ENCODE measurements around the gene TGM4. TPM values are rescaled to one million over a fixed set of nuclear protein-coding genes. Genes with fewer than 3 reads are reported as not detected.

The TGM4 gene
- total and polyA plus RNA-seq, 2 experiments from 2014 or later, result not detected

DNA sequence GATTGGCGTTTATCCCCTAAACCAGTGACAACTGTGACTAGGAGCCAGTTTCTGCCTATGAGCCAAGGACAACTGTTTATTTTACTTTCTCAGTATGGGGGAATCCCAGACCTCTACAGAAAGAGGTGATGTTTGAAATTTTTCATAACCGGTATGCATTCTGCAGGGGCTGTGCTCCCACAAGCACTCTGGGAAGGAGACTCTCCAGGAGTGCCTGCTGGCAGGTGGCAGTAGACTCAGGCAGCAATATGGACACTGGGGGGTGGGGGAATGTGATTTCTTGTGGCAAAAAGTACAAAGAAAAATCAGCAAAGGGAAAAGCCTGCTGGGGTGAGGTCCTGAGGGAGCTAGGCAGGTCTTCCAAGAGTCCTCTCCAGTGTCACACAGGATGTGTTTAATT lies 5.9 kb downstream of the TGM4 start:
- Histone ChIP-seq H3K79me2 (replicated peaks; ENCODE audit: insufficient read depth) (no peaks in the 10 kb centered on the region), H3K9me2 (ENCODE audit: insufficient read depth) (no peaks in the 10 kb centered on the region), H3K27ac (ENCODE audit: low read depth) (no peak overlapping the region), H3K36me3 (ENCODE audit: insufficient read depth) (no peaks in the 10 kb centered on the region), H3K4me1 (ENCODE audit: insufficient read depth) (no peaks in the 10 kb centered on the region; the same call in 1 of the 2 replicates), H2AFZ (no peak overlapping the region), H3K27me3 (ENCODE audit: insufficient read depth) (no peaks in the 10 kb centered on the region), H4K20me1 (replicated peaks; ENCODE audit: insufficient read depth) (no peaks in the 10 kb centered on the region), H3K4me2 (no peak overlapping the region), H3F3A (replicated peaks; ENCODE audit: low read depth) (no peaks in the 10 kb centered on the region), H3K4me3 (no peak overlapping the region)
- DNase-seq (ENCODE audit: low spot score) (no peak), ATAC-seq (no peak)
- Mint-ChIP-seq H3K9me3 (peaks cover 9% of the 10 kb centered on the region; the same call in 2 of the 3 replicates), H3K36me3 (ENCODE audit: low read depth) (no peaks in the 10 kb centered on the region), H3K27me3 (ENCODE audit: insufficient read depth, low read depth, poor library complexity) (no peaks in the 10 kb centered on the region), H3K4me3 (no peak overlapping the region), H3K4me1 (peaks cover 4% of the 10 kb centered on the region; the same call in 2 of the 3 replicates), H3K27ac (no peak overlapping the region)
- TF ChIP-seq, protein P1, sequence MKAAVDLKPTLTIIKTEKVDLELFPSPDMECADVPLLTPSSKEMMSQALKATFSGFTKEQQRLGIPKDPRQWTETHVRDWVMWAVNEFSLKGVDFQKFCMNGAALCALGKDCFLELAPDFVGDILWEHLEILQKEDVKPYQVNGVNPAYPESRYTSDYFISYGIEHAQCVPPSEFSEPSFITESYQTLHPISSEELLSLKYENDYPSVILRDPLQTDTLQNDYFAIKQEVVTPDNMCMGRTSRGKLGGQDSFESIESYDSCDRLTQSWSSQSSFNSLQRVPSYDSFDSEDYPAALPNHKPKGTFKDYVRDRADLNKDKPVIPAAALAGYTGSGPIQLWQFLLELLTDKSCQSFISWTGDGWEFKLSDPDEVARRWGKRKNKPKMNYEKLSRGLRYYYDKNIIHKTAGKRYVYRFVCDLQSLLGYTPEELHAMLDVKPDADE (IDR thresholded peaks at IDR 0.05), result no peak
- TF ChIP-seq JUNB (IDR thresholded peaks at IDR 0.05; ENCODE audit: unreplicated experiment) (no peak), STAT1 (IDR thresholded peaks at IDR 0.05; ENCODE audit: unreplicated experiment) (no peak), CREB1 (CRISPR knock-in tag; IDR thresholded peaks at IDR 0.05; ENCODE audit: low read depth) (no peak), ZNF114 (CRISPR knock-in tag; IDR thresholded peaks at IDR 0.05) (no peak), EZH2 (IDR thresholded peaks at IDR 0.05; ENCODE audit: low read depth, unreplicated experiment) (no peak), ZNF331 (CRISPR knock-in tag; IDR thresholded peaks at IDR 0.05; ENCODE audit: low read depth) (no peak), NANOG (IDR thresholded peaks at IDR 0.05; ENCODE audit: borderline replicate concordance) (no peak), POLR2AphosphoS5 (IDR thresholded peaks at IDR 0.05; ENCODE audit: low read depth) (no peak)
- TF ChIP-seq, protein P2, sequence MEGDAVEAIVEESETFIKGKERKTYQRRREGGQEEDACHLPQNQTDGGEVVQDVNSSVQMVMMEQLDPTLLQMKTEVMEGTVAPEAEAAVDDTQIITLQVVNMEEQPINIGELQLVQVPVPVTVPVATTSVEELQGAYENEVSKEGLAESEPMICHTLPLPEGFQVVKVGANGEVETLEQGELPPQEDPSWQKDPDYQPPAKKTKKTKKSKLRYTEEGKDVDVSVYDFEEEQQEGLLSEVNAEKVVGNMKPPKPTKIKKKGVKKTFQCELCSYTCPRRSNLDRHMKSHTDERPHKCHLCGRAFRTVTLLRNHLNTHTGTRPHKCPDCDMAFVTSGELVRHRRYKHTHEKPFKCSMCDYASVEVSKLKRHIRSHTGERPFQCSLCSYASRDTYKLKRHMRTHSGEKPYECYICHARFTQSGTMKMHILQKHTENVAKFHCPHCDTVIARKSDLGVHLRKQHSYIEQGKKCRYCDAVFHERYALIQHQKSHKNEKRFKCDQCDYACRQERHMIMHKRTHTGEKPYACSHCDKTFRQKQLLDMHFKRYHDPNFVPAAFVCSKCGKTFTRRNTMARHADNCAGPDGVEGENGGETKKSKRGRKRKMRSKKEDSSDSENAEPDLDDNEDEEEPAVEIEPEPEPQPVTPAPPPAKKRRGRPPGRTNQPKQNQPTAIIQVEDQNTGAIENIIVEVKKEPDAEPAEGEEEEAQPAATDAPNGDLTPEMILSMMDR (conservative IDR thresholded peaks at IDR 0.05; ENCODE audit: low read depth in 2 of 2), result no peak
- TF ChIP-seq, protein P3, sequence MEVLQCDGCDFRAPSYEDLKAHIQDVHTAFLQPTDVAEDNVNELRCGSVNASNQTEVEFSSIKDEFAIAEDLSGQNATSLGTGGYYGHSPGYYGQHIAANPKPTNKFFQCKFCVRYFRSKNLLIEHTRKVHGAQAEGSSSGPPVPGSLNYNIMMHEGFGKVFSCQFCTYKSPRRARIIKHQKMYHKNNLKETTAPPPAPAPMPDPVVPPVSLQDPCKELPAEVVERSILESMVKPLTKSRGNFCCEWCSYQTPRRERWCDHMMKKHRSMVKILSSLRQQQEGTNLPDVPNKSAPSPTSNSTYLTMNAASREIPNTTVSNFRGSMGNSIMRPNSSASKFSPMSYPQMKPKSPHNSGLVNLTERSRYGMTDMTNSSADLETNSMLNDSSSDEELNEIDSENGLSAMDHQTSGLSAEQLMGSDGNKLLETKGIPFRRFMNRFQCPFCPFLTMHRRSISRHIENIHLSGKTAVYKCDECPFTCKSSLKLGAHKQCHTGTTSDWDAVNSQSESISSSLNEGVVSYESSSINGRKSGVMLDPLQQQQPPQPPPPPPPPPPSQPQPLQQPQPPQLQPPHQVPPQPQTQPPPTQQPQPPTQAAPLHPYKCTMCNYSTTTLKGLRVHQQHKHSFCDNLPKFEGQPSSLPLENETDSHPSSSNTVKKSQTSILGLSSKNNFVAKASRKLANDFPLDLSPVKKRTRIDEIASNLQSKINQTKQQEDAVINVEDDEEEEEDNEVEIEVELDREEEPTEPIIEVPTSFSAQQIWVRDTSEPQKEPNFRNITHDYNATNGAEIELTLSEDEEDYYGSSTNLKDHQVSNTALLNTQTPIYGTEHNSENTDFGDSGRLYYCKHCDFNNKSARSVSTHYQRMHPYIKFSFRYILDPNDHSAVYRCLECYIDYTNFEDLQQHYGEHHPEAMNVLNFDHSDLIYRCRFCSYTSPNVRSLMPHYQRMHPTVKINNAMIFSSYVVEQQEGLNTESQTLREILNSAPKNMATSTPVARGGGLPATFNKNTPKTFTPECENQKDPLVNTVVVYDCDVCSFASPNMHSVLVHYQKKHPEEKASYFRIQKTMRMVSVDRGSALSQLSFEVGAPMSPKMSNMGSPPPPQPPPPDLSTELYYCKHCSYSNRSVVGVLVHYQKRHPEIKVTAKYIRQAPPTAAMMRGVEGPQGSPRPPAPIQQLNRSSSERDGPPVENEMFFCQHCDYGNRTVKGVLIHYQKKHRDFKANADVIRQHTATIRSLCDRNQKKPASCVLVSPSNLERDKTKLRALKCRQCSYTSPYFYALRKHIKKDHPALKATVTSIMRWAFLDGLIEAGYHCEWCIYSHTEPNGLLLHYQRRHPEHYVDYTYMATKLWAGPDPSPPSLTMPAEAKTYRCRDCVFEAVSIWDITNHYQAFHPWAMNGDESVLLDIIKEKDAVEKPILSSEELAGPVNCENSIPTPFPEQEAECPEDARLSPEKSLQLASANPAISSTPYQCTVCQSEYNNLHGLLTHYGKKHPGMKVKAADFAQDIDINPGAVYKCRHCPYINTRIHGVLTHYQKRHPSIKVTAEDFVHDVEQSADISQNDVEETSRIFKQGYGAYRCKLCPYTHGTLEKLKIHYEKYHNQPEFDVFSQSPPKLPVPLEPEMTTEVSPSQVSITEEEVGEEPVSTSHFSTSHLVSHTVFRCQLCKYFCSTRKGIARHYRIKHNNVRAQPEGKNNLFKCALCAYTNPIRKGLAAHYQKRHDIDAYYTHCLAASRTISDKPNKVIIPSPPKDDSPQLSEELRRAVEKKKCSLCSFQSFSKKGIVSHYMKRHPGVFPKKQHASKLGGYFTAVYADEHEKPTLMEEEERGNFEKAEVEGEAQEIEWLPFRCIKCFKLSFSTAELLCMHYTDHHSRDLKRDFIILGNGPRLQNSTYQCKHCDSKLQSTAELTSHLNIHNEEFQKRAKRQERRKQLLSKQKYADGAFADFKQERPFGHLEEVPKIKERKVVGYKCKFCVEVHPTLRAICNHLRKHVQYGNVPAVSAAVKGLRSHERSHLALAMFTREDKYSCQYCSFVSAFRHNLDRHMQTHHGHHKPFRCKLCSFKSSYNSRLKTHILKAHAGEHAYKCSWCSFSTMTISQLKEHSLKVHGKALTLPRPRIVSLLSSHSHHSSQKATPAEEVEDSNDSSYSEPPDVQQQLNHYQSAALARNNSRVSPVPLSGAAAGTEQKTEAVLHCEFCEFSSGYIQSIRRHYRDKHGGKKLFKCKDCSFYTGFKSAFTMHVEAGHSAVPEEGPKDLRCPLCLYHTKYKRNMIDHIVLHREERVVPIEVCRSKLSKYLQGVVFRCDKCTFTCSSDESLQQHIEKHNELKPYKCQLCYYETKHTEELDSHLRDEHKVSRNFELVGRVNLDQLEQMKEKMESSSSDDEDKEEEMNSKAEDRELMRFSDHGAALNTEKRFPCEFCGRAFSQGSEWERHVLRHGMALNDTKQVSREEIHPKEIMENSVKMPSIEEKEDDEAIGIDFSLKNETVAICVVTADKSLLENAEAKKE (CRISPR knock-in tag; IDR thresholded peaks at IDR 0.05), result no peak
- TF ChIP-seq, protein P4, sequence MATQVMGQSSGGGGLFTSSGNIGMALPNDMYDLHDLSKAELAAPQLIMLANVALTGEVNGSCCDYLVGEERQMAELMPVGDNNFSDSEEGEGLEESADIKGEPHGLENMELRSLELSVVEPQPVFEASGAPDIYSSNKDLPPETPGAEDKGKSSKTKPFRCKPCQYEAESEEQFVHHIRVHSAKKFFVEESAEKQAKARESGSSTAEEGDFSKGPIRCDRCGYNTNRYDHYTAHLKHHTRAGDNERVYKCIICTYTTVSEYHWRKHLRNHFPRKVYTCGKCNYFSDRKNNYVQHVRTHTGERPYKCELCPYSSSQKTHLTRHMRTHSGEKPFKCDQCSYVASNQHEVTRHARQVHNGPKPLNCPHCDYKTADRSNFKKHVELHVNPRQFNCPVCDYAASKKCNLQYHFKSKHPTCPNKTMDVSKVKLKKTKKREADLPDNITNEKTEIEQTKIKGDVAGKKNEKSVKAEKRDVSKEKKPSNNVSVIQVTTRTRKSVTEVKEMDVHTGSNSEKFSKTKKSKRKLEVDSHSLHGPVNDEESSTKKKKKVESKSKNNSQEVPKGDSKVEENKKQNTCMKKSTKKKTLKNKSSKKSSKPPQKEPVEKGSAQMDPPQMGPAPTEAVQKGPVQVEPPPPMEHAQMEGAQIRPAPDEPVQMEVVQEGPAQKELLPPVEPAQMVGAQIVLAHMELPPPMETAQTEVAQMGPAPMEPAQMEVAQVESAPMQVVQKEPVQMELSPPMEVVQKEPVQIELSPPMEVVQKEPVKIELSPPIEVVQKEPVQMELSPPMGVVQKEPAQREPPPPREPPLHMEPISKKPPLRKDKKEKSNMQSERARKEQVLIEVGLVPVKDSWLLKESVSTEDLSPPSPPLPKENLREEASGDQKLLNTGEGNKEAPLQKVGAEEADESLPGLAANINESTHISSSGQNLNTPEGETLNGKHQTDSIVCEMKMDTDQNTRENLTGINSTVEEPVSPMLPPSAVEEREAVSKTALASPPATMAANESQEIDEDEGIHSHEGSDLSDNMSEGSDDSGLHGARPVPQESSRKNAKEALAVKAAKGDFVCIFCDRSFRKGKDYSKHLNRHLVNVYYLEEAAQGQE (IDR thresholded peaks at IDR 0.05; ENCODE audit: unreplicated experiment), result no peak
